Neural progenitor cell (in vitro differentiated cells): ENCODE measurements around the gene LRRC18. TPM values are rescaled to one million over a fixed set of nuclear protein-coding genes. Genes with fewer than 3 reads are reported as not detected.
A peak's percentile ranks its signal among the peaks of the same experiment; 100 is the strongest.

Experiments
- DNase-seq: peaks from one replicate; pipeline ENCODE4 v3.0.0-alpha.2; 2016; ENCODE audit warnings: low spot score
- H2AFZ ChIP-seq: fragments of 200-600 bp; sonication (generic); replicated peaks from 2 replicates; pipeline ENCODE4 v1.6.1; 2016; ENCODE audit warnings: antibody characterized with exemption
- H3F3A ChIP-seq: fragments of 200-600 bp; sonication (generic); 2 replicates; pipeline ENCODE4 v1.6.1; 2016; ENCODE audit warnings: antibody characterized with exemption, low read depth
- H3K27ac ChIP-seq: fragments of 200-600 bp; sonication (generic); 2 replicates; pipeline ENCODE4 v1.5.1; 2016; ENCODE audit warnings: mild to moderate bottlenecking
- H3K27me3 ChIP-seq: fragments of 200-600 bp; sonication (generic); 2 replicates; pipeline ENCODE4 v1.6.1; 2016; ENCODE audit warnings: mild to moderate bottlenecking, moderate library complexity
- H3K36me3 ChIP-seq: fragments of 200-600 bp; sonication (generic); 2 replicates; pipeline ENCODE4 v1.5.1; 2016
- H3K4me1 ChIP-seq: fragments of 200-600 bp; sonication (generic); 2 replicates; pipeline ENCODE4 v1.6.1; 2016; ENCODE audit warnings: mixed run types
- H3K4me2 ChIP-seq: fragments of 200-600 bp; sonication (generic); 2 replicates; pipeline ENCODE4 v1.6.1; 2016
- H3K4me3 ChIP-seq: fragments of 200-600 bp; sonication (generic); 2 replicates; pipeline ENCODE4 v1.5.1; 2016
- H3K79me2 ChIP-seq: fragments of 200-600 bp; sonication (generic); 2 replicates; pipeline ENCODE4 v1.6.1; 2016; ENCODE audit warnings: low read depth
- H3K9ac ChIP-seq: fragments of 200-600 bp; sonication (generic); 2 replicates; pipeline ENCODE4 v1.6.1; 2016
- H3K9me3 ChIP-seq: fragments of 200-600 bp; sonication (generic); 2 replicates; pipeline ENCODE4 v1.5.1; 2016; ENCODE audit warnings: low read depth
- H4K20me1 ChIP-seq: fragments of 200-600 bp; sonication (generic); 2 replicates; pipeline ENCODE4 v1.6.1; 2016; ENCODE audit warnings: low read depth
- H3K27ac Mint-ChIP-seq: 3 replicates; pipeline ENCODE4 v1.8.0; 2021; ENCODE audit warnings: mixed read lengths
- H3K27me3 Mint-ChIP-seq: 2 replicates; pipeline ENCODE4 v1.8.0; 2022; ENCODE audit warnings: low read depth, mild to moderate bottlenecking, inconsistent platforms, moderate library complexity, mixed read lengths; ENCODE audit not compliant: insufficient read depth
- H3K36me3 Mint-ChIP-seq: 3 replicates; pipeline ENCODE4 v1.8.0; 2021; ENCODE audit warnings: mixed read lengths
- H3K4me1 Mint-ChIP-seq: 3 replicates; pipeline ENCODE4 v1.8.0; 2021; ENCODE audit warnings: mixed read lengths
- H3K4me3 Mint-ChIP-seq: 3 replicates; pipeline ENCODE4 v1.8.0; 2021; ENCODE audit warnings: mild to moderate bottlenecking, moderate library complexity, mixed read lengths
- H3K9me3 Mint-ChIP-seq: 3 replicates; pipeline ENCODE4 v1.8.0; 2020; ENCODE audit warnings: mixed read lengths
- CTCF ChIP-seq: fragments of 200-600 bp; sonication (generic); IDR thresholded peaks from 2 replicates; pipeline ENCODE4 v1.5.1; 2017; ENCODE audit warnings: antibody characterized with exemption, mild to moderate bottlenecking
- EZH2 ChIP-seq: fragments of 200-600 bp; sonication (generic); IDR thresholded peaks from 2 replicates; pipeline ENCODE4 v1.6.1; 2017; ENCODE audit warnings: antibody characterized with exemption, mild to moderate bottlenecking, moderate library complexity
- EZH2phosphoT487 ChIP-seq: fragments of 200-600 bp; sonication (generic); IDR thresholded peaks from 2 replicates; pipeline ENCODE4 v1.6.1; 2017; ENCODE audit warnings: antibody characterized with exemption
- total RNA-seq: library from RNA; depleted of rRNA; stranded (reverse); fragments of >200 nt; gene quantifications from 2 replicates; pipeline ENCODE4 v1.2.3, GENCODE V29; 2015; ENCODE audit warnings: low replicate concordance

LRRC18 gene
- total RNA-seq, 1 donor from 2014 or later = not detected

GRCh38 chr10:48976196-48976595 lies 36.6 kb upstream of the LRRC18 start:
- no peaks in the 10 kb centered on the region for H3K4me1 Mint-ChIP-seq
- H3K4me2 ChIP-seq = no peak overlapping the region
- H3K27ac Mint-ChIP-seq = no peak overlapping the region
- no peak overlapping the region for H3K9ac ChIP-seq
- no peaks in the 10 kb centered on the region for H3K79me2 ChIP-seq
- no peaks in the 10 kb centered on the region for H3K4me1 ChIP-seq
- H3K36me3 ChIP-seq = no peaks in the 10 kb centered on the region
- TF ChIP-seq CTCF (peak; percentile 32), EZH2phosphoT487 (no peak), EZH2 (no peak)
- no peaks in the 10 kb centered on the region for H3K9me3 ChIP-seq
- no peaks in the 10 kb centered on the region for H3F3A ChIP-seq
- H4K20me1 ChIP-seq = no peaks in the 10 kb centered on the region
- DNase-seq = peak; percentile 27
- H3K9me3 Mint-ChIP-seq = peaks cover 2% of the 10 kb centered on the region
- no peak overlapping the region for H3K4me3 Mint-ChIP-seq
- H2AFZ ChIP-seq = no peak overlapping the region
- H3K27ac ChIP-seq = no peak overlapping the region
- H3K27me3 ChIP-seq = no peaks in the 10 kb centered on the region
- H3K4me3 ChIP-seq = no peak overlapping the region
- no peaks in the 10 kb centered on the region for H3K36me3 Mint-ChIP-seq
- peaks cover 7% of the 10 kb centered on the region for H3K27me3 Mint-ChIP-seq

- H3K27ac ChIP-seq = no peak overlapping the region
- no peaks in the 10 kb centered on the region for H3K4me1 Mint-ChIP-seq
- no peak overlapping the region for H3K4me3 Mint-ChIP-seq
- H3K79me2 ChIP-seq = no peaks in the 10 kb centered on the region
- no peak overlapping the region for H2AFZ ChIP-seq
- H3K4me3 ChIP-seq = no peak overlapping the region
- no peaks in the 10 kb centered on the region for H3K4me1 ChIP-seq
- no peak overlapping the region for H3K9ac ChIP-seq
- H3K9me3 Mint-ChIP-seq = peaks cover 2% of the 10 kb centered on the region
- H3K9me3 ChIP-seq = no peaks in the 10 kb centered on the region
- H3K27me3 ChIP-seq = no peaks in the 10 kb centered on the region
- peaks cover 5% of the 10 kb centered on the region for H3K27me3 Mint-ChIP-seq
- no peak for DNase-seq
- H4K20me1 ChIP-seq = no peaks in the 10 kb centered on the region
- no peak overlapping the region for H3K27ac Mint-ChIP-seq
- TF ChIP-seq EZH2 (no peak), CTCF (no peak), EZH2phosphoT487 (no peak)
- H3F3A ChIP-seq = no peaks in the 10 kb centered on the region
- H3K36me3 Mint-ChIP-seq = no peaks in the 10 kb centered on the region
- no peak overlapping the region for H3K4me2 ChIP-seq
- H3K36me3 ChIP-seq = no peaks in the 10 kb centered on the region
These were observed 35.0 kb upstream of the LRRC18 start for GRCh38 chr10:48974510-48975156.

GRCh38 chr10:48973065-48973464 lies 33.4 kb upstream of the LRRC18 start:
- H3K4me1 Mint-ChIP-seq = no peaks in the 10 kb centered on the region
- no peaks in the 10 kb centered on the region for H3K79me2 ChIP-seq
- no peak for DNase-seq
- H3K9ac ChIP-seq = no peak overlapping the region
- H4K20me1 ChIP-seq = no peaks in the 10 kb centered on the region
- H3K36me3 Mint-ChIP-seq = no peaks in the 10 kb centered on the region
- H3K4me3 Mint-ChIP-seq = no peak overlapping the region
- H3K27me3 ChIP-seq = no peaks in the 10 kb centered on the region
- H3K27me3 Mint-ChIP-seq = peaks cover 2% of the 10 kb centered on the region
- no peak for TF ChIP-seq CTCF
- H3F3A ChIP-seq = no peaks in the 10 kb centered on the region
- no peaks in the 10 kb centered on the region for H3K36me3 ChIP-seq
- H3K4me2 ChIP-seq = no peak overlapping the region
- H3K4me1 ChIP-seq = no peaks in the 10 kb centered on the region
- peaks cover 2% of the 10 kb centered on the region for H3K9me3 Mint-ChIP-seq
- H3K27ac ChIP-seq = no peak overlapping the region
- H3K9me3 ChIP-seq = no peaks in the 10 kb centered on the region
- no peak overlapping the region for H2AFZ ChIP-seq
- H3K4me3 ChIP-seq = no peak overlapping the region
- H3K27ac Mint-ChIP-seq = no peak overlapping the region
